NCI-H1092 treated with DMSO at 0.1 percent for 48 hours (cell line): ENCODE results near the gene KCNS3.
"Not testable (repeated sequence)": the region's sequence is repeated elsewhere in the genome, so short reads cannot be mapped to it uniquely, and the experiment has no call there.

Experiments
- DNase-seq: peaks from one replicate; lab custom pipeline; 2025; lab: John Stamatoyannopoulos, UW

KCNS3 gene

GRCh38 chr2:17947113-17947512 lies 68.6 kb downstream of the KCNS3 start:
- DNase-seq = no peak

GRCh38 chr2:17950006-17950405 lies 71.5 kb downstream of the KCNS3 start:
- no peak for DNase-seq

DNA sequence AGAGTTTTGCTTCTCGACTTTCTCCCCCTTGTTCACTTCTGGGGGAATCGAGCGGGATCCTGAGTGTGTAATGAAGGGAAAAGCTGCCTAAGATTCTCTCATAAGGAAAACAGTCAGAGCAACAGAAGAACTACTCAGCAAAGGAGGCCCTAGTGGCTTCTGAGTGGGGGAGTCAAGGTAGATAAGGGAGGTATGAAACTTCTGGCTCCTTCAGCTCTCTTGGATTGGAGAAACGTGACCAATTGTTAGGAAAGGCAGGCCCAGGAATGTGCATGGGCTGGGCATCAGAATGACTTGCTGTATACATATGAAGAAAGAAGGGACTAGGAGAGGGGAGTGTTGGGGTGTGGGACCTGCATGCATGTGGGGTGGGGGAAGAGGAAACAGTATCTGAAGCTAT lies 73.1 kb downstream of the KCNS3 start:
- DNase-seq = no peak

- DNase-seq = no peak
Measured at GRCh38 chr2:17958466-17959092, 80.1 kb downstream of the KCNS3 start.

- no peak for DNase-seq
Measured at GRCh38 chr2:17959356-17959755, 80.9 kb downstream of the KCNS3 start.

DNA sequence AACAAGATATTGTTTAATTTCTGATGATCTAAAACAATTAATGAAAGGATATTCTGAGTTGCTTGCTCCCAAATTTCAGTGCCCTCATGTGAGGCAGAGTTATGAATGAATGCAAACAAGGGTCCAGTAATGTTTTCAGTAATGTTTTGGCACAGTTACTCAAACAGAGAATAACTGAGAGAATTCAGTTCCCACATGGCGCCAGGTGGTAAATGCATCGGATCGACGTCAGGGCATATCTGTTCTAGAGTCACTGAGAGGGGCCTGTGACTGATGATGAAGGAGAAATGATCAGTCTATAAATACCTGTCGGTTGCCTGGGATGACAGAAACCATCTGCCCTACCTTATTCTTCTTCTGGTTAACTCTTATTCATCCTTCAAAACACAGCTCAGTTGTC lies 81.4 kb downstream of the KCNS3 start:
- no peak for DNase-seq

GRCh38 chr2:17960925-17961324 lies 82.5 kb downstream of the KCNS3 start:
- no peak for DNase-seq

- no peak for DNase-seq
Measured at GRCh38 chr2:17961789-17962188, 83.3 kb downstream of the KCNS3 start.

DNA sequence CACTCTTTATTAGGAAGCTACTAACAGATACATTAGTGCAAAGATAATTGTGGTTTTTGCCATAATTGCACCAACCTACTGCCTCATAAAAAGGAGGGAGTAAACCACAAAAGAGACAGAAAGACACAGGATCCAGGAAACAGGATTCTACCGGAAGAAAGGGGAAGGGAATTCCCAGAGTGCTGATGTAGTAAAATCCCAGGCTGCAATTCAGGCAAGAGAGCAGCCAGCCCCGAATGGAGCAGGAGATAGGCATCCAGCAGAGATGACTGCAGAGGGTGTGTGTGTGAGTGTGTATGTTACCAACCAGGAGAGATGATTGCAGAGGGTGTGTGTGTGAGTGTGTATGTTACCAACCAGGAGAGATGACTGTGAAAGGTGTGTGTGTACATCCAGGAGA lies 84.4 kb downstream of the KCNS3 start:
- DNase-seq = no peak

GRCh38 chr2:17963571-17963970 lies 85.1 kb downstream of the KCNS3 start:
- not testable (repeated sequence) for DNase-seq

GRCh38 chr2:17965196-17965595 lies 86.7 kb downstream of the KCNS3 start:
- DNase-seq = no peak

DNA sequence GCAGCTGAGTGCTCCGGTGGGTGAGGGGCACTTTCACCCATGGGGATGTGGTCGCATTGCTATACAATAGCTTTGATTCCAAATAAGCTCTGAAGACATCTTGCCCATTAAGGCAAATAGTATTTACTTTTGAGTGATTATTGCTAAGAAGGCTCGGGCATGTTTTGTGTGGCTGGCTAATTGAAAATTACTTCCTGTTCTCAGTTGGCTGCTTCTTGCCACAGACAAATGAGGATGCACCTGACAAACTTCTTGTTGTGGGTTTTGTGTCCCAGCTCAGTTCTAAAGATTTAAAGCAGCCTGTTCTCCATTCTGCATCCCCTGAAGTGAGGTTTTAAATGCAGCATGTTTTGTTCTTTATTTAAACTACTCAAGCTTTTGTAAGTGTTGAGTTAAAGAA lies 88.3 kb downstream of the KCNS3 start:
- no peak for DNase-seq

GRCh38 chr2:17969661-17970060 lies 91.2 kb downstream of the KCNS3 start:
- DNase-seq = no peak

- no peak for DNase-seq
Measured at GRCh38 chr2:17971531-17972125, 93.2 kb downstream of the KCNS3 start.

DNA sequence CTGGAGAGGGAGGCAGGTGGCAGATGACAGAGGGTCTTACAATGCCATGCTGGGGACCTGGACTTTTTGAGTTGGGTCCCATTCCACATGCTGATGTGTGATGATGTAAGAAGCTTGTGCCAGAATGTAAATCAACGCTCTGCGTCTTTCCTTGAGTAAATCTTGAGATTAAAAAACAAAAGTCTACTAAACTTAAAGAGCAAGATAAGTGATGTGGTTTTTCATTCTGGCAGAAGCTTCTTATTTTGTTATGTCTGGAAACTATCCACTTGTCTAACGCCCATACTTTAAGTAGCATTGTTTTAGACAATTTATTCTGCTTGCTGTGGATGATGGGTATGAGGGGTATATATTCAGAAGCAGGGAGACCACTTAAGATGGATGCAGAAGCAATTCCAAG lies 94.5 kb downstream of the KCNS3 start:
- no peak for DNase-seq

- no peak for DNase-seq
Measured at GRCh38 chr2:17975401-17975800, 96.9 kb downstream of the KCNS3 start.

- no peak for DNase-seq
Measured at GRCh38 chr2:17976871-17977746, 98.6 kb downstream of the KCNS3 start.

DNA sequence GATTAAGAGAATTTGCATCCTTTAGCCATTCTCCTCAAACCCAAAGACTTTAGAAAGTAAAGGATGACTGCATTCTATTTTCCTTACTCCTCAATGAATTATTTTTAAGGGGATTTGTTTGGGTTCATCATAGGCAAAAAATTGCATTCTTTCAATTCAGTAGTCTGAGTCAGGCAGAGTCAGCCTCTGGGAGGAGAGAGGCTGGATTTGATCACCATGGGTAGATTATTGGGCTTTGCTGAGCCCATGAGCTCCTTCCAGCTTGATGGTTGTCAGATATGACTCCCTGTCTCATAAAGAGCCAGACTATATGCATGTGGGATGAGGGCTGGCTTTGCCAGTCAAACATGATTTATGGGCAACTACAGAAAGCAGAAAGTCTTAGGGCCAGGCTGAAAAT lies 101.2 kb downstream of the KCNS3 start:
- no peak for DNase-seq

DNA sequence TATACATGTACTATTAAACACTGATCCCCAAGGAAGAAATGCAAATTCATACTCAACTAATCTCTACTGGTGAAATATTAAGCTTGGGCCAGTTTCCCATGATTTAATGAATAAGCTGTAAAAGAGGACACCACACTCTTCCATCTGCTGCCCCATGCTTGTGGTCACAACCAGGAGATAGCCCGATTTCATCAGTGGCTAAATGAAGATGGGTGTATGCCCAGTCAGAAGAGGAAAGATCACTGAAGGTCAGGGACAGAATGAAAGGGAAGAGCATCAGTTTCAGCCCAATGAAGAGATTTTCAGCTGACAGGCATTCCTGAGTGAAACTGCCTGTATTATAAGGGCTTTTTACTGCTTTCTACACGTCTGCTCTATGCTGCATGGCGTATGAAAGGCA lies 103.5 kb downstream of the KCNS3 start:
- no peak for DNase-seq
